ENCODE measurements around the gene ANO10.

Gene ANO10

DNA sequence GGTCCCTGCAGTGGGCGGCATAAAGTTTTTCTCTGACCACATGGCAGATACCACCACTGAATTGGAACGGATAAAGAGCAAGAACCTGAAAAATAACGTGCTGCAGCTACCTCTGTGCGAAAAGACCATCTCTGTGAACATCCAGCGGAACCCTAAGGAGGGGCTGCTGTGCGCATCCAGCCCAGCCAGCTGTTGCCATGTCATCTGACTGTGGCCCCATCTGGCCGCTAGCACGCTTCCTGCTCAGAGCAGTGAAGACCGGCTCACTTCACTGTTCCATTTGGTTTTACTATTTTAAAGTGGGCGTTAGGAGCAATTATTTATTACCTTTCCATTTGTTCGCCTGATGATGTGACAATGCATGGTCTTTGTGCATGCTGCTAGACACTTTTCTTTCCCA, 273.5 kb downstream of the ANO10 start:
- TF ChIP-seq, protein P1, sequence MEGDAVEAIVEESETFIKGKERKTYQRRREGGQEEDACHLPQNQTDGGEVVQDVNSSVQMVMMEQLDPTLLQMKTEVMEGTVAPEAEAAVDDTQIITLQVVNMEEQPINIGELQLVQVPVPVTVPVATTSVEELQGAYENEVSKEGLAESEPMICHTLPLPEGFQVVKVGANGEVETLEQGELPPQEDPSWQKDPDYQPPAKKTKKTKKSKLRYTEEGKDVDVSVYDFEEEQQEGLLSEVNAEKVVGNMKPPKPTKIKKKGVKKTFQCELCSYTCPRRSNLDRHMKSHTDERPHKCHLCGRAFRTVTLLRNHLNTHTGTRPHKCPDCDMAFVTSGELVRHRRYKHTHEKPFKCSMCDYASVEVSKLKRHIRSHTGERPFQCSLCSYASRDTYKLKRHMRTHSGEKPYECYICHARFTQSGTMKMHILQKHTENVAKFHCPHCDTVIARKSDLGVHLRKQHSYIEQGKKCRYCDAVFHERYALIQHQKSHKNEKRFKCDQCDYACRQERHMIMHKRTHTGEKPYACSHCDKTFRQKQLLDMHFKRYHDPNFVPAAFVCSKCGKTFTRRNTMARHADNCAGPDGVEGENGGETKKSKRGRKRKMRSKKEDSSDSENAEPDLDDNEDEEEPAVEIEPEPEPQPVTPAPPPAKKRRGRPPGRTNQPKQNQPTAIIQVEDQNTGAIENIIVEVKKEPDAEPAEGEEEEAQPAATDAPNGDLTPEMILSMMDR (IDR thresholded peaks at IDR 0.05; ENCODE audit: low read depth, low read length), result no peak
- no peak overlapping the region for H3K4me3 ChIP-seq (ENCODE audit: low read depth, low read length)

DNA sequence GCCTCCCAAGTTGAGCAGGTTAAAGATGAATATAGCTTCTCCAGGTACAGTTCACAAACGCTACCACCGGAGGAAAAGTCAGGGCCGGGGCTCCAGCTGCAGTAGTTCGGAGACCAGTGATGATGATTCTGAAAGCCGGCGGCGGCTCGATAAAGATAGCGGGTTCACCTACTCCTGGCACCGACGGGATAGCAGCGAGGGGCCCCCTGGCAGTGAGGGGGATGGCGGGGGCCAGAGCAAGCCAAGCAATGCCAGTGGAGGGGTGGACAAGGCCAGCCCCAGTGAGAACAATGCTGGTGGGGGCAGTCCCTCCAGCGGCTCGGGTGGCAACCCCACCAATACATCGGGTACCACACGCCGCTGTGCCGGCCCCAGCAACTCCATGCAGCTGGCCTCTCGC, 274.0 kb downstream of the ANO10 start:
- TF ChIP-seq, protein P1 (IDR thresholded peaks at IDR 0.05; ENCODE audit: low read depth, low read length), result no peak
- no peak overlapping the region for H3K4me3 ChIP-seq (ENCODE audit: low read depth, low read length)

GRCh38 chr3:43346978-43347749, 274.6 kb downstream of the ANO10 start:
- H3K4me3 ChIP-seq (ENCODE audit: low read depth, low read length), result no peak overlapping the region
- TF ChIP-seq, protein P1 (IDR thresholded peaks at IDR 0.05; ENCODE audit: low read depth, low read length), result no peak

DNA sequence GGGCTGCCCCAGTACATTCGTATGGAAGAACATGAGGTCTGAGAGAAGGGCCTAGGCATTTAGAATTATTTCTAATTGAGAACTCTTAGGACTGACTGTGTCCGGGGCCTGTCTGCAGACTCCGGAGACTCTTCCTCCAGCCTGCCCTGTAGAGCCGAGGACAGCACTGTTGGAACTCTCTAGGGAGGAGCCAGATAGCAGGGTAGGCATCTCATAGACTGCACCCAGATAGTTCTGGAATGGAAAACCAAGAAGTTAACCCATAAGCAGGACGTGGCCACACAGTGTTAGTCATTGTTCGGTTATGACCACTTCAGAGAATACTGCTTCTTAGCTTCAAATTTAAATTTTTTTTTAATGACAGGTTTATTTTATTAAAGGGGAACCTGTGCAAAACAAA, 275.9 kb downstream of the ANO10 start:
- TF ChIP-seq, protein P1 (IDR thresholded peaks at IDR 0.05; ENCODE audit: low read depth, low read length), result no peak
- no peak overlapping the region for H3K4me3 ChIP-seq (ENCODE audit: low read depth, low read length)

GRCh38 chr3:43345246-43345645, 276.6 kb downstream of the ANO10 start:
- H3K4me3 ChIP-seq (ENCODE audit: low read depth, low read length), result no peak overlapping the region
- TF ChIP-seq, protein P1 (IDR thresholded peaks at IDR 0.05; ENCODE audit: low read depth, low read length), result no peak

GRCh38 chr3:43344520-43344919, 277.3 kb downstream of the ANO10 start:
- H3K4me3 ChIP-seq (ENCODE audit: low read depth, low read length), result no peak overlapping the region
- TF ChIP-seq, protein P1 (IDR thresholded peaks at IDR 0.05; ENCODE audit: low read depth, low read length), result no peak

DNA sequence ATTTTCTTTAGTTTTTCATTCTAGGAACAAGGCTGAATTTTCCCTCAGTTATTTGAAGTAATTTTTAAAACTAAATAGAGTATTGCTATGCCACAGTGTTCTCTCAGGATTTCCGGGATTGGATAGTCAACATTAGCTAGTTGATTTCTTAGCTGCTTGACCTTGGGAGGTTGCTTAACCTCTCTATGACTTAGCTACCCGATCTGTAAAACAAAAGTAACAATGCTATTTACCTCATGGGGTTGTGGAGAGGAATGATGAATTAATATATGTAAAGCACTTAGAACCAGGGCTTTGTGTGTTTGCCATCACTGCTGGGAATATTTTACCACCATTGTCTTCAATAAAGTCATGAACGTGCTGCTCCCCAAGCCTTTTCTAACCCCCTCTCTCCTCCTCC, 278.0 kb downstream of the ANO10 start:
- no peak overlapping the region for H3K4me3 ChIP-seq (ENCODE audit: low read depth, low read length)
- TF ChIP-seq, protein P1 (IDR thresholded peaks at IDR 0.05; ENCODE audit: low read depth, low read length), result no peak
